ENCODE measurements around the gene GNAI3. TPM values are rescaled to one million over a fixed set of nuclear protein-coding genes. Genes with fewer than 3 reads are reported as not detected.

GNAI3 gene
- total RNA-seq, 6 experiments from 2014 or later: 10.6 to 11.7 (median 11.2) TPM

DNA sequence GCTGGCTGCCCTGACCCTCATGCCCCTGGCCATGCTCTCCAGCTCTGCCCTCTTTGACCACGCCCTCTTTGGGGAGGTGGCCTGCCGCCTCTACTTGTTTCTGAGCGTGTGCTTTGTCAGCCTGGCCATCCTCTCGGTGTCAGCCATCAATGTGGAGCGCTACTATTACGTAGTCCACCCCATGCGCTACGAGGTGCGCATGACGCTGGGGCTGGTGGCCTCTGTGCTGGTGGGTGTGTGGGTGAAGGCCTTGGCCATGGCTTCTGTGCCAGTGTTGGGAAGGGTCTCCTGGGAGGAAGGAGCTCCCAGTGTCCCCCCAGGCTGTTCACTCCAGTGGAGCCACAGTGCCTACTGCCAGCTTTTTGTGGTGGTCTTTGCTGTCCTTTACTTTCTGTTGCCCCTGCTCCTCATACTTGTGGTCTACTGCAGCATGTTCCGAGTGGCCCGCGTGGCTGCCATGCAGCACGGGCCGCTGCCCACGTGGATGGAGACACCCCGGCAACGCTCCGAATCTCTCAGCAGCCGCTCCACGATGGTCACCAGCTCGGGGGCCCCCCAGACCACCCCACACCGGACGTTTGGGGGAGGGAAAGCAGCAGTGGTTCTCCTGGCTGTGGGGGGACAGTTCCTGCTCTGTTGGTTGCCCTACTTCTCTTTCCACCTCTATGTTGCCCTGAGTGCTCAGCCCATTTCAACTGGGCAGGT is 5.0 kb upstream of the GNAI3 start:
- no peak overlapping the region for H3K4me3 Mint-ChIP-seq

DNA sequence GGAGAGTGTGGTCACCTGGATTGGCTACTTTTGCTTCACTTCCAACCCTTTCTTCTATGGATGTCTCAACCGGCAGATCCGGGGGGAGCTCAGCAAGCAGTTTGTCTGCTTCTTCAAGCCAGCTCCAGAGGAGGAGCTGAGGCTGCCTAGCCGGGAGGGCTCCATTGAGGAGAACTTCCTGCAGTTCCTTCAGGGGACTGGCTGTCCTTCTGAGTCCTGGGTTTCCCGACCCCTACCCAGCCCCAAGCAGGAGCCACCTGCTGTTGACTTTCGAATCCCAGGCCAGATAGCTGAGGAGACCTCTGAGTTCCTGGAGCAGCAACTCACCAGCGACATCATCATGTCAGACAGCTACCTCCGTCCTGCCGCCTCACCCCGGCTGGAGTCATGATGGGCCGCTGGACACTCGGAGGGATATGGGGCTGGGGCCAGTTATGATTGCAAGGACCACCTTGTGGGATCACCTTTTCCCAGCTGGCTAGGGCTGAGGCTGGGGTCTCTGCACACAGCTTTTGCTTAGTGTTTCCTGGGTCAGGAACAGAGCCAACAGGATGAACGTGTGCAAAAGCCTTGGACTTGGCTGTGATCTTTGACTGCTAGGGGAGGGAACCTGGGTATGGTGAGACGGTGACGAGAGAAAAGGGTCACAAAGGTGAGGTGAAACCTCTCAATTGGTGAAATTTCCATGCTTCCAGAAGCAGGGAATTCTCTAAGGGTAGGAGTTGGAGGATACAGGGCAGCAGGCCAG is 4.3 kb upstream of the GNAI3 start:
- Mint-ChIP-seq H3K4me3 (no peak overlapping the region), H3K4me1 (ENCODE audit: low read depth) (peaks cover 25% of the 10 kb centered on the region), H3K36me3 (ENCODE audit: low read depth) (no peaks in the 10 kb centered on the region), H3K9me3 (no peaks in the 10 kb centered on the region), H3K27ac (no peak overlapping the region), H3K27me3 (ENCODE audit: insufficient read depth) (peaks cover 8% of the 10 kb centered on the region; the same call in 1 of the 2 replicates)
- TF ChIP-seq, protein P1, sequence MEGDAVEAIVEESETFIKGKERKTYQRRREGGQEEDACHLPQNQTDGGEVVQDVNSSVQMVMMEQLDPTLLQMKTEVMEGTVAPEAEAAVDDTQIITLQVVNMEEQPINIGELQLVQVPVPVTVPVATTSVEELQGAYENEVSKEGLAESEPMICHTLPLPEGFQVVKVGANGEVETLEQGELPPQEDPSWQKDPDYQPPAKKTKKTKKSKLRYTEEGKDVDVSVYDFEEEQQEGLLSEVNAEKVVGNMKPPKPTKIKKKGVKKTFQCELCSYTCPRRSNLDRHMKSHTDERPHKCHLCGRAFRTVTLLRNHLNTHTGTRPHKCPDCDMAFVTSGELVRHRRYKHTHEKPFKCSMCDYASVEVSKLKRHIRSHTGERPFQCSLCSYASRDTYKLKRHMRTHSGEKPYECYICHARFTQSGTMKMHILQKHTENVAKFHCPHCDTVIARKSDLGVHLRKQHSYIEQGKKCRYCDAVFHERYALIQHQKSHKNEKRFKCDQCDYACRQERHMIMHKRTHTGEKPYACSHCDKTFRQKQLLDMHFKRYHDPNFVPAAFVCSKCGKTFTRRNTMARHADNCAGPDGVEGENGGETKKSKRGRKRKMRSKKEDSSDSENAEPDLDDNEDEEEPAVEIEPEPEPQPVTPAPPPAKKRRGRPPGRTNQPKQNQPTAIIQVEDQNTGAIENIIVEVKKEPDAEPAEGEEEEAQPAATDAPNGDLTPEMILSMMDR (IDR thresholded peaks at IDR 0.05): no peak
- no peak for DNase-seq

More for the DNA sequence above, 5.0 kb upstream of the GNAI3 start:
- no peak for DNase-seq
- H3K27ac Mint-ChIP-seq: no peak overlapping the region
- TF ChIP-seq, protein P1 (IDR thresholded peaks at IDR 0.05): no peak
- H3K4me1 Mint-ChIP-seq (ENCODE audit: low read depth): peaks cover 25% of the 10 kb centered on the region
- no peaks in the 10 kb centered on the region for H3K9me3 Mint-ChIP-seq
- no peaks in the 10 kb centered on the region for H3K36me3 Mint-ChIP-seq (ENCODE audit: low read depth)
- peaks cover 13% of the 10 kb centered on the region; the same call in 1 of the 2 replicates for H3K27me3 Mint-ChIP-seq (ENCODE audit: insufficient read depth)

DNA sequence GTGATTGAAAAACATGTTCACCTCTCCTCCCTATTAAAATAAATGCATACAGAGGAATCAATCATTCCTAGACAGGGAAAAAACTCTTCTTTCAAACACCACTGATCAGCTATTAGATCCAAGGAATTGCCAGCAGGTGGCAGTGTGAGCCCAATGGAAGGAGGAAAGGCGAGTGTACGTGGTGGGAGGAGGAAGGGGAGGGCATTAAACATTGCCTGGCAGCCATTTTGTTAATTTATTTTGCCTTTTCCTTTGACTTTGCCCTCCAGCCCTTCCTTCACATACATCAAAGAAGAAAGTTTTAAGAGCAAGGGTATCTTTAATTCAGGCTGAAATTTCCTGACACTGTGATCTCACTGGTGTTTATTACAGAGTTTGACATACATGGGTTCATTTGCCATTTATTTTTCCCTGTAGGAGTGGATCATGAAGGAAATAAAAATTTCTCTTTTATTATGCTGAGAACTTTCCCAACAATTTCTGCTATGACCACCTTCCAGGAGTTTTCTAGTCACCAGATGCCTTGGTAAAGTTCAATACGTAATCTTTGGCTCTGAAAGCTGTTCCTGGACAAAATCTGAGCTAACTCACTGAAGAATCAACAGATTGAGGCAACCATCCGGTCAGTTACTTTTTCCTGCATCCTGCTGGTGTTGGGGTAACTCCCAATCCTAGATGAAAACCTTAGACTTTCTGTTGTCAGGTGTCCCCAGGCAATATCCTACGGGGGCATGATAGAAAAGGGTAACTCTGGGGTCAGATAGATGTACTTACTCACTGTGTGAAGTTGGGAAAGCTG is 1.9 kb upstream of the GNAI3 start:
- H3K27ac Mint-ChIP-seq: peak overlapping the region; percentile 98
- H3K4me1 Mint-ChIP-seq (ENCODE audit: low read depth): peaks cover 44% of the 10 kb centered on the region
- TF ChIP-seq, protein P1 (IDR thresholded peaks at IDR 0.05): peak; percentile 94
- H3K36me3 Mint-ChIP-seq (ENCODE audit: low read depth): no peaks in the 10 kb centered on the region
- no peaks in the 10 kb centered on the region for H3K9me3 Mint-ChIP-seq
- peak; percentile 81 for DNase-seq
- peak overlapping the region; percentile 96 for H3K4me3 Mint-ChIP-seq
- H3K27me3 Mint-ChIP-seq (ENCODE audit: insufficient read depth): no peaks in the 10 kb centered on the region

DNA sequence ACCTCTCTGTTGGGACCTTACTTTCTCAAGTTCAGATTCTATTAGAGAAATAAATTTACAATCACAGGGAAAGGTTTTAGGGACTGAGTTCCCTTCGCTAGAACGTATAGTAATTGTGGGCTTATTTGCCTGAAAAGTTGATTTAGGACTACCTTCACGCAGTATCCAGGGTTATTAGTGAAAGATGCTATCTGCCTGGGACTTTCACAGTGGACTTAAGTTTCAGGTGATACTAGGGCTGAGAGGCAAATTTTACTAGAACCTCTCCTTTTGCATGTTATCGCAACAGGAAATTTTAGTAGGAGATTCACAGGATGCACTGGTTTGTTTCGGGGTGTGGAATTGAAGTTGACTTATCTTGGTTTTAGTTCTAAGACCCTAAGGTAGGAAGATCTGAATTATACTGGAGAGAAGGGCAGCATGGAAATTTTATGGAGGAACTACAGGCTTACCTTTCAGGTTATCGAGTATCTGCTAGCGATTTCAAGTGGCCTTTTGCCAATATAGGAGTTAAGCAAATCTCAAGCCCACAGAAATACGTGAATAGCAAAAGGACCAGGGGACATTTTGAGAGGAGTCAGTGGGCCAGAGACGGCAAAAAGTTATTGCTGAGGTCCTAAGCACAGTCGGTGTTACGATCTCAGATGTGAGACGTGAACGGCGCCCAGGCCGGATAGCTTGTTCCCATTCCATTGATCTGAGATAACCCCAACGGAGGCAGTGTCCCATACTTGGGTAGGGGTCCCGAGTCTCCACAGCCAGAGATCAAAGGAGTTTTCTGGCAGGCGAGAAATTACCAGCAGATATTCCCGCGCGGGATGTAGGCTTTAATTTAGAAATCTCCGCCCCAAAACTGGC is 723 bp upstream of the GNAI3 start:
- Mint-ChIP-seq H3K9me3 (no peaks in the 10 kb centered on the region), H3K27ac (peak overlapping the region; percentile 98), H3K36me3 (ENCODE audit: low read depth) (no peaks in the 10 kb centered on the region), H3K4me1 (ENCODE audit: low read depth) (peaks cover 39% of the 10 kb centered on the region), H3K27me3 (ENCODE audit: insufficient read depth) (no peaks in the 10 kb centered on the region), H3K4me3 (peak overlapping the region; percentile 96)
- no peak for DNase-seq
- TF ChIP-seq, protein P1 (IDR thresholded peaks at IDR 0.05): no peak

DNA sequence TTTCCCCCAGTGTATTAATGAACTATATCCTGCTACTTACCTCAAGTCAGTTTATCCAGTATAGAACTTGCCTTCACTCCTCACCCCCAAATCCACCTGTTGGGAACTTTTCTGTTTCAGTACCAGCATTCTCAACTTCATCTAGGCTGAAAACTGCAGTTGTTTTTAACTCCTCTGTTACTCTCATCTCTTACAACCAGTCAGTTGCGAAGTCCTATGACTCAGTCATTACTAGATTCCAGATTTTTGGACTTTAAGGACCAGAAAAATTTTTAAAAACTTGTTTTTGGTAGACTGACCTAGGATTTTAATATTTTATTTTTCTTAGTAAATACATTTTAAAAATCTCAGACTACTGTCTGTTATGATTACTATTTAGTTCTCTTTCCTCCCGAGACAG is 8.1 kb downstream of the GNAI3 start:
- Mint-ChIP-seq H3K36me3 (ENCODE audit: low read depth) (peaks cover 13% of the 10 kb centered on the region; the same call in 1 of the 2 replicates), H3K27me3 (ENCODE audit: insufficient read depth) (no peaks in the 10 kb centered on the region), H3K27ac (peak overlapping the region; percentile 51), H3K4me1 (ENCODE audit: low read depth) (peaks cover 70% of the 10 kb centered on the region), H3K4me3 (no peak overlapping the region; the same call in 1 of the 2 replicates), H3K9me3 (no peaks in the 10 kb centered on the region)
- TF ChIP-seq, protein P1 (IDR thresholded peaks at IDR 0.05): no peak
- no peak for DNase-seq

Measured in HFFc6 (cell line).